LHCN-M2 (cell line): Measurements from ENCODE around the gene CUX1. TPM values are rescaled to one million over a fixed set of nuclear protein-coding genes. Genes with fewer than 3 reads are reported as not detected.

ENCODE experiments used
- DNase-seq: peaks from one replicate; pipeline ENCODE4 v3.0.0-alpha.2; 2012; ENCODE audit warnings: low read depth
- total RNA-seq: library from RNA; depleted of rRNA; stranded (reverse); fragments of >200 nt; gene quantifications from 2 replicates; pipeline ENCODE4 v1.2.3, GENCODE V29; 2014

Gene CUX1
- total RNA-seq, 1 experiment from 2014 or later = 33.3 TPM

- no peak for DNase-seq
These were observed 251.4 kb downstream of the CUX1 start for GRCh38 chr7:102068846-102069245.

- DNase-seq = no peak
These were observed 252.7 kb downstream of the CUX1 start for GRCh38 chr7:102069931-102070629.

GRCh38 chr7:102072003-102072402 lies 254.6 kb downstream of the CUX1 start:
- no peak for DNase-seq

GRCh38 chr7:102072636-102073209 lies 255.3 kb downstream of the CUX1 start:
- DNase-seq = no peak

GRCh38 chr7:102073931-102074880 lies 256.8 kb downstream of the CUX1 start:
- DNase-seq = no peak

GRCh38 chr7:102075126-102075525 lies 257.7 kb downstream of the CUX1 start:
- DNase-seq = no peak

- no peak for DNase-seq
These were observed 258.2 kb downstream of the CUX1 start for GRCh38 chr7:102075553-102076135.

- no peak for DNase-seq
These were observed 259.7 kb downstream of the CUX1 start for GRCh38 chr7:102077081-102077480.

GRCh38 chr7:102079140-102080018 lies 262.0 kb downstream of the CUX1 start:
- no peak for DNase-seq

- DNase-seq = no peak
These were observed 262.6 kb downstream of the CUX1 start for GRCh38 chr7:102080019-102080433.

GRCh38 chr7:102080434-102081243 lies 263.2 kb downstream of the CUX1 start:
- DNase-seq = no peak

- no peak for DNase-seq
These were observed 263.8 kb downstream of the CUX1 start for GRCh38 chr7:102081244-102081627.

- no peak for DNase-seq
These were observed 265.4 kb downstream of the CUX1 start for GRCh38 chr7:102082693-102083368.

- no peak for DNase-seq
These were observed 267.9 kb downstream of the CUX1 start for GRCh38 chr7:102085218-102085772.

GRCh38 chr7:102089175-102090098 lies 272.0 kb downstream of the CUX1 start:
- DNase-seq = no peak

GRCh38 chr7:102093599-102094315 lies 276.3 kb downstream of the CUX1 start:
- no peak for DNase-seq

GRCh38 chr7:102094316-102094650 lies 276.9 kb downstream of the CUX1 start:
- DNase-seq = no peak
